Adipocyte (in vitro differentiated cells): ENCODE measurements around the gene TBC1D9.
A peak's percentile ranks its signal among the peaks of the same experiment; 100 is the strongest.

Experiments used
- DNase-seq: peaks from one replicate; pipeline ENCODE4 v3.0.0-alpha.2; 2015; ENCODE audit warnings: low read depth
- H3K27me3 ChIP-seq: replicated peaks from 2 replicates; pipeline ENCODE4 v1.7.0; 2013; ENCODE audit warnings: mild to moderate bottlenecking, low read length, moderate library complexity; ENCODE audit not compliant: control insufficient read depth, insufficient read depth
- H3K36me3 ChIP-seq: 2 replicates; pipeline ENCODE4 v1.7.0; 2013; ENCODE audit warnings: low read length, mild to moderate bottlenecking, moderate library complexity; ENCODE audit not compliant: control insufficient read depth, insufficient read depth, severe bottlenecking
- H3K4me1 ChIP-seq: 2 replicates; pipeline ENCODE4 v1.7.0; 2013; ENCODE audit warnings: mild to moderate bottlenecking, low read length, moderate library complexity; ENCODE audit not compliant: control insufficient read depth, insufficient read depth
- H3K4me3 ChIP-seq: 2 replicates; pipeline ENCODE4 v1.7.0; 2013; ENCODE audit warnings: mild to moderate bottlenecking, low read length, moderate library complexity
- H3K9ac ChIP-seq: 2 replicates; pipeline ENCODE4 v1.7.0; 2013; ENCODE audit warnings: mild to moderate bottlenecking, low read length, moderate library complexity
- H3K9me3 ChIP-seq: 2 replicates; pipeline ENCODE4 v1.7.0; 2013; ENCODE audit warnings: mild to moderate bottlenecking, low read length, moderate library complexity; ENCODE audit not compliant: control insufficient read depth

Gene TBC1D9

DNA sequence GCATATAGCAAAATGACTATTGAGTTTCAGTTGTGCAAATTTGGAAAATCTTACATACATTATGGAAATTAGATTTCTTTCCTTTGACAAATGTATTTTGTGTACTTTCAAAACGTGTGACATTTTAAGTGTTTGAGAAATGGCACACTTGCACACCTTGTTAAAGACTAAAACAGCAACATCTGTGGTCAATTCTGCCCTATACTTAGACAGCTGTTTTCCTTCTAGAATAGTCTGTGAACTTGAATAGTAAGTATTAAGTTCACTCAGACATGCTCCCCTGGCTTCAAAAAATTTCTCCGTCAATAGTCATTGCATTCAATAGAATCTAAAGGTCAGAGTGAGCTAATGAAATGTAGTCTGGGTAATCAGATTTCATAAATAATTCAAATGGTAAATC, 21.7 kb upstream of the TBC1D9 start:
- no peaks in the 10 kb centered on the region for H3K4me1 ChIP-seq
- no peaks in the 10 kb centered on the region for H3K27me3 ChIP-seq
- no peak for DNase-seq
- no peak overlapping the region for H3K9ac ChIP-seq
- H3K4me3 ChIP-seq: no peak overlapping the region
- H3K36me3 ChIP-seq: no peaks in the 10 kb centered on the region
- H3K9me3 ChIP-seq: no peaks in the 10 kb centered on the region

DNA sequence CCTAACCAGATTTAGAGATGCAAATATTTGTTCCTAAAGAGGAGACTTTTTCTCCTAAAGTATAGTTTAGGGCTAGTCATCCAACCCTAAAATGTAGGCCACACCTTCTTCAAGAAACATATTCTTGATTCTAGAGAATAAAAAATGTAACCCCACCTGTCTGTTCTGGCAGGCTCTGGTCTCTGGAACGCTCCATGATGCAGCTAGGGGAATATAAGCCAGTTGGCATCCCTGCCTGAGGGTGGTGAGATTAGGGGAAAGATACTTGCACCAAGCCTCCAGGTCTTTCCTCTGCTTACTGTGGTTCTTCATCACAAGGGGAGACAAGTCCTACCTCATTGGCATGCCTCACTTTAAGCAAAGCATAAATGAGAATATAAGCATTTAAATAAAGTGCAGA, 21.2 kb upstream of the TBC1D9 start:
- Histone ChIP-seq H3K9ac (no peak overlapping the region), H3K4me3 (no peak overlapping the region), H3K4me1 (no peaks in the 10 kb centered on the region), H3K36me3 (no peaks in the 10 kb centered on the region), H3K9me3 (no peaks in the 10 kb centered on the region), H3K27me3 (no peaks in the 10 kb centered on the region)
- DNase-seq: no peak

DNA sequence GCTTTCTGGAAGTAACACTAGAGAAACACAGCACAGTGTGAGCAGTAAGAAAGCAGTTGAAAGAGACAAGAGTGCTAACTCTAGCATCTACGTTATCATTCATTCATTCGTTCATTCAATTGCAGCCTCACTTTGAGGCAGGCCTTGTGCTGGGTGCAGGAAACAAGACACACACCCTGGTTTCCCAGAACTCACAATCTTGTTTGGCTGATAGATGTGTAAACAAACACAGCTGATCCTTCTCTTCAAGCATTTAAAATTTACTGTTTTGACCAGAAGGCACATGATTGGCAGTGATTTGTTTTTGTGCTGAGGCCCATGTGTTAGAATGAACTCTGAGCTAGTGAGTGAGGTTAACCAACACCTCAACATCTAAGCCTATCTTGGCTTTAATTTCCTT, 20.4 kb upstream of the TBC1D9 start:
- Histone ChIP-seq H3K27me3 (no peaks in the 10 kb centered on the region), H3K4me3 (no peak overlapping the region), H3K4me1 (no peaks in the 10 kb centered on the region), H3K9ac (no peak overlapping the region), H3K36me3 (no peaks in the 10 kb centered on the region), H3K9me3 (no peaks in the 10 kb centered on the region)
- no peak for DNase-seq

DNA sequence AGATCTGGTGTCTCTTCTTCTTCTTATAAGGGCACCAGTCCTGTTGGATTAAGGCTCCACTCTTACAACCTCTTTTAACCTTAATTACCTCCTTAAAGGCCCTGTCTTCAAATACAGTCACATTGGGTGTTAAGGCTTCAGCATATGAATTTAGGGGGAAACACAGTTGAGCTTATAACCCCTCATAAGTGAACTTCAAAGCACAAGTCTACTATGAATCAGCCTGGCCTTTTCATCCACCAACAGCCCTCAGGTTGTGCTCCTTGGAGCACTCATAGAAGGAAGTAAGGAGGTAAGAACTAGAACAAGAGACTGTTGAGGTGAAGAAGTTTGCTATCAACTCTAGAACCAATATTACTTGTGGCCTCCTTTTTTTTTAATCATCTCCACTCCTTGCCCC, 18.8 kb upstream of the TBC1D9 start:
- Histone ChIP-seq H3K4me1 (no peaks in the 10 kb centered on the region), H3K36me3 (no peaks in the 10 kb centered on the region), H3K9ac (no peak overlapping the region), H3K9me3 (no peaks in the 10 kb centered on the region), H3K4me3 (no peak overlapping the region), H3K27me3 (no peaks in the 10 kb centered on the region)
- DNase-seq: no peak

DNA sequence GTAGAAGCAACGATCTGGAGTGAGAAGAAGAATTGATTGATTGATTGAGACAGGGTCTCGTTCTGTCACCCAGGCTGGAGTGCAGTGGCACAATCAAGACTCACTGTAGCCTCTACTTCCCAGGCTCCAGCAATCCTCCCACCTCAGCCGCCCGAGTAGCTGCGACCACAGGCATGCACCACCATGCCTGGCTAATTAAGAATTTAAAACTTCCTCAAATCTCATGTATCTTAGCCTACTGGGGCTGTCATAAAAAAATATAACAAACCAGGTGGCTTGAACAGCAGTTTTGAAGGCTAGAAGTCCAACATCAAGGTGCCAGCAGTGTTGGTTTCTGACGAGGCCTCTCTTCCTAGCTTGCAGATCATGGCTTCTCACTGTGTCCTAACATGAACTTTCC, 18.3 kb upstream of the TBC1D9 start:
- H3K4me3 ChIP-seq: no peak overlapping the region
- no peaks in the 10 kb centered on the region for H3K36me3 ChIP-seq
- DNase-seq: no peak
- H3K9ac ChIP-seq: no peak overlapping the region
- H3K27me3 ChIP-seq: no peaks in the 10 kb centered on the region
- H3K9me3 ChIP-seq: no peaks in the 10 kb centered on the region
- H3K4me1 ChIP-seq: no peaks in the 10 kb centered on the region

DNA sequence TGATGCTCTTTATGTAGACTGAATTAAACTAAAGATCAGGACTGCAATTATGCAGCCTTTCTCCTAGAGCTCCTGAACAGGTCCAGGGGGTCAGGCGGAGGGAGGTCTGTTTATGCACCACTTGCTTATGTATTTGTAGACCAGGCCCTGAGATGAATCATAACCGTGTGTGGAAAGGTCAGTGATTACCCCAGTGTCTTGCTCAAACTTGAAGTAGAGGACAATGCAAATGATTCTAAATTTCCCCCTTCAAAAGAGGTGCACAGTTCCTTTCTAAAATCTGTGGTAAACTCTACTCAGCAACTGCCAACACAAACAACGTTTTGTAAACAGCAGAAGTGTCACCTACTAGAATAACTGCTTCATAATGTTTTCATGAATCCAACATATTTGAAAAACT, 13.0 kb upstream of the TBC1D9 start:
- H3K4me3 ChIP-seq: no peak overlapping the region
- H3K27me3 ChIP-seq: no peaks in the 10 kb centered on the region

DNA sequence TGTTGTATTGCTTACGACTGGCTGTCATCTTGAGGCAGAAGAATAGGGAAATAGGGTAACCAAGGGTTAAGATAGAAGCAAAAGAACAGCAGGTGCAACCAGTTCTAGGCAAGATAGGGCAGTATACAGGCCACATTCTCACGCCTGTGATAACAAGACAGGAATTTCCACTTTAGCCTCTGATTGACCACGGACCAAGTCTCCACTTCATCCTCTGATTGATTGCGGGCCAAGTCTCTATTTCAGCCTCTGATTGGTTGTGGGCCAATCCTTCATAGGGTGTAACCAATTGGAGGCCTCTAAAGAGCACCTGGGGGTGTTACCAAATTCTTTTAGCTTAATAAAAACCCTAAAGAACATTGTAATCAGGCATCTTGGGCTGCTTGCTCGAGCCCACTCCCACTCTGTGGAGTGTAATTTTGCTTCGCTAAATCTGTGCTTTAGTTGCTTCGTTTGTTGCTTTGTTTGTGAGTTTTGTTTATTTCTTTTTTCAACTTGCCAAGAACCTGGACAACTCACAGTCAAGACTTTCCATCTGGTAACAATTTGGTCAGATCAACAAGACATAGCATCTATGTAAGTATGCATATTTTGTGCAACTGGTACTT, 8.7 kb upstream of the TBC1D9 start:
- peak; percentile 42 for DNase-seq
- Histone ChIP-seq H3K36me3 (no peaks in the 10 kb centered on the region), H3K9me3 (no peaks in the 10 kb centered on the region)

More for the DNA sequence above, 13.0 kb upstream of the TBC1D9 start:
- Histone ChIP-seq H3K36me3 (no peaks in the 10 kb centered on the region), H3K9me3 (no peaks in the 10 kb centered on the region), H3K9ac (no peak overlapping the region), H3K4me1 (no peaks in the 10 kb centered on the region)
- no peak for DNase-seq

DNA sequence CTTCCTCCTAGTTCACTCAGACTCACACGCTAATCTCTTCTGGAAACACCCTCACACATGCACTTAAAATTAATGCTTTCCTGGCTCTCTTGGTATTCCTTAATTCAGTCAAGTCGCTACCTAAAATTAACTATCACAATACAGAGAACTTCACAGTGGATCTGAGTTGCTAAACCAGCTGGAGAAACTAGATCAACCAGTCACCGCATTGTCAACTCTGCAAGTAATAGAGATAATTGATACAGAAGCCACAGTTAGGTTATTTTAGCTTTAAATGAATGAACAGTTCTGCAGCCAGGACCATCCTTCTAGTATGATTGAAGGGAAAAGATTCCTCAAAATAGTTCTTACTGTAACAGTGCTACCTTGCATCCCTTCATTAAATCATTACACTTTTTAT, 6.0 kb upstream of the TBC1D9 start:
- Histone ChIP-seq H3K9ac (no peak overlapping the region), H3K4me1 (peaks cover 4% of the 10 kb centered on the region), H3K9me3 (no peaks in the 10 kb centered on the region), H3K36me3 (no peaks in the 10 kb centered on the region), H3K4me3 (no peak overlapping the region), H3K27me3 (no peaks in the 10 kb centered on the region)
- DNase-seq: no peak

More for the DNA sequence above, 8.7 kb upstream of the TBC1D9 start:
- Histone ChIP-seq H3K9ac (no peak overlapping the region), H3K27me3 (no peaks in the 10 kb centered on the region), H3K4me1 (no peaks in the 10 kb centered on the region), H3K4me3 (no peak overlapping the region)

DNA sequence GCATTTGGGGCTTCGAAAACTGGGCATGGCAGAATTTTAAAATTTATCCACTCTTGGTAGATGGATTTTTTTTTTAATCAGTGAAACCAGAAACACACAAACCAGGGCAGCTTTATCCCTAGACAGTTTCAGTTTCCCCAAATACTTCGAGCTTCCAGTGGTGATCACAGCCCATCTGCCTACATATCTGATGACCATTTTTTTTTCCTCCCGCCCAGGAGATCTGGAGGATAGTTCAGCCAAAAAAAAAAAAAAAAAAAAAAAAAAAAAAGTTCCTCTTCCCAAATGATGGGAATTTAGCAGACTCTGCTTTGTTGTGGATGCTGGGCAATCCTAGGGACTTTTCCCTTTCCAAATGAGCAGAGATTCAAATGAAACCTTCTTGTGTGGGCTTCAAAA, 1.0 kb upstream of the TBC1D9 start:
- peak overlapping the region; percentile 89 for H3K4me3 ChIP-seq
- peak overlapping the region; percentile 89 for H3K9ac ChIP-seq
- H3K9me3 ChIP-seq: no peaks in the 10 kb centered on the region
- no peaks in the 10 kb centered on the region for H3K27me3 ChIP-seq
- no peaks in the 10 kb centered on the region for H3K36me3 ChIP-seq
- peak; percentile 66 for DNase-seq
- peaks cover 26% of the 10 kb centered on the region for H3K4me1 ChIP-seq

DNA sequence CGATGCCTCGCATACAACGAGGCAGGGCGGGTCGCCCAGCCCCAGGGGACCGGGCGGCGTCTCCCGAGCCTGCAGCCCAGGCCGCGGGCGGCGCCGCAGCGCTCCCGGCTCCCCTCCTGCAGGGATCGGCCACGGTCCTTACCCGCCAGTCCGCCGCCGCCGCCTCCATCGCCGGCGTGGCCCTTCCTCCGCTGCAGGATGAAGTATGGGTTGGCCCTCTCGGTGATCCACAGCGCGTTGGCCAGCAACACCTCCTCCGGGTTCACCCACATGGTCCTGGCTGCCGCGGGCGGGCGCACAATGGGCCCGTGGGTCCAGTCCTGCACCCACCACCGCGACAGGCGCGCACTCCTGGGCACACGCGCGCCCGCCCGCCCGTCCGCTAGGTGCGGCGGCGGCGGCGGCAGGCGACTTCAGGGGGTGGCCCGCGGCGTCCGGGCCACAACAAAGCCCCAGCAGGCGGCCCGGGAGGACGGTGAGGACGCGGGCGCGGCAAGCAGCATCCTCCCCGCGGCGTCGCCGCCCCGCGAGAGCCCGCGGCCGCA, 339 bp downstream of the TBC1D9 start:
- Histone ChIP-seq H3K36me3 (no peaks in the 10 kb centered on the region), H3K27me3 (no peaks in the 10 kb centered on the region), H3K4me1 (peaks cover 28% of the 10 kb centered on the region), H3K4me3 (peak overlapping the region; percentile 89), H3K9me3 (no peaks in the 10 kb centered on the region), H3K9ac (peak overlapping the region; percentile 89)
- DNase-seq: peak; percentile 69

DNA sequence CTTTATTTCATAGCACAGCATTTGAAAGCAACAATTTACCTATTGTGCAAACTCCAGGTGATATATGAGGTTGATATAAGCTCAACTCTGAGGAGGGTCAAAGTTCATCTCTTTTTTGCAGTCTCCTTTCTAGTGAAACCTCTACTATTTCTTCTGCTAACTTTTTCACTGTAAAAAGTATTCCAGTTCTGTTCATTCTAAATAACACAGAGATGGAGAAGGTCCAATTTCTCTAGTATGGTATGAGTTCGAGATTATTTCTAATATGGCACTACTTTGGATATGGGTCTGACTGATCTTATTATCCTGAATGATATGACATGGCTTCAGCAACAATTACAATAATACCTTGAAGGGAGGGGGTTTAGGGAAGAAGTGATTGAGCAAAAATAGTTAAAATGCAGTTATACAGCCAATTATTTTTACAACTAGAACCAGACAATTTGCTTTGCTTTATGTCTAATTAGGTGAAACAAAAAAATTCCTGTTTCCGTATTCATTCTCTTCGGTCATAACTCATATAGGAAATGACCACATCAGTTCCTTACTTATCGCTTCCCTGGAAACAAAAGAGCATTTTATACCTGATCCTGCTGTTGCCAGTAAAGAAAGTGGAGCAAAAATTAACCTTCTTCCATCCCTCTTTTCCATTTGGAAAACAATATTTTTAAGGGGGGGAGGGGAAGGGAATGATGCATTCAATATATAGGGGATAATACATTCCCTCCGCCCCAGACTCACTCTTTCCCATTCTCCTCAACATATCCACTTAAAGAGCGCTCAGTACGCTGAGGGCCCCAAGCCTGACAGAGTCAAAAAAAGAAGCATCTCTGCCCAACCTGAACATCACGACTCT, 1.0 kb downstream of the TBC1D9 start:
- H3K4me1 ChIP-seq: peaks cover 28% of the 10 kb centered on the region
- no peaks in the 10 kb centered on the region for H3K9me3 ChIP-seq
- H3K27me3 ChIP-seq: no peaks in the 10 kb centered on the region
- H3K36me3 ChIP-seq: no peaks in the 10 kb centered on the region
- H3K9ac ChIP-seq: peak overlapping the region; percentile 89
- no peak for DNase-seq
- peak overlapping the region; percentile 89 for H3K4me3 ChIP-seq
